A673 (cell line): Measurements from ENCODE around the gene TMEM150A.

ENCODE experiments used
- EZH2 ChIP-seq: fragments of 200-600 bp; sonication (generic); IDR thresholded peaks from 2 replicates; pipeline ENCODE4 v1.6.1; 2017; ENCODE audit warnings: borderline replicate concordance, low read depth, mild to moderate bottlenecking, mixed read lengths, antibody characterized with exemption, low read length; ENCODE audit not compliant: poor library complexity, severe bottlenecking
- TF ChIP-seq, protein P1 (sequence below): fragments of 300-800, 200-600 bp; sonication (generic); conservative IDR thresholded peaks from 2 replicates; pipeline ENCODE4 v1.5.1; 2017; ENCODE audit warnings: low read depth, mild to moderate bottlenecking, antibody characterized with exemption, low read length, moderate library complexity, mixed read lengths

DNA sequence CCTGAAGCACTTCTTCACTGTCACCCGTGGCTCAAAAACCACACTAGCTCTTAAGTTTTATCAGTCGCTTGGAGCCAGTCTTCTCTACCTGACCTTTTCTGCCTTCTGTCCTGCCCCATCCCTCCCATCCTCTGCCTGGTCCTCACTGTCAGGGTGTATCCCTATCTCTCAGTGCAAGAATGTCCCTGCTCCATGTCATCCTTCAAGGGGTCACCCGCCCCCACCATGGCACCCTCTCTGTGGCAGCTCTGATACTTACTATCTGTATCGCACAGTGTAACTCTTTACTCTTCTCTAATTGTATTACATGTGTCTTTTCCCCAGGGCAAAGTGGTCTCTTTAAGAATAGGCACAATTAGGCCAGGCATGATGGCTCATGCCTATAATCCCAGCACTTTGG is 13.9 kb downstream of the TMEM150A start:
- TF ChIP-seq, protein P1, sequence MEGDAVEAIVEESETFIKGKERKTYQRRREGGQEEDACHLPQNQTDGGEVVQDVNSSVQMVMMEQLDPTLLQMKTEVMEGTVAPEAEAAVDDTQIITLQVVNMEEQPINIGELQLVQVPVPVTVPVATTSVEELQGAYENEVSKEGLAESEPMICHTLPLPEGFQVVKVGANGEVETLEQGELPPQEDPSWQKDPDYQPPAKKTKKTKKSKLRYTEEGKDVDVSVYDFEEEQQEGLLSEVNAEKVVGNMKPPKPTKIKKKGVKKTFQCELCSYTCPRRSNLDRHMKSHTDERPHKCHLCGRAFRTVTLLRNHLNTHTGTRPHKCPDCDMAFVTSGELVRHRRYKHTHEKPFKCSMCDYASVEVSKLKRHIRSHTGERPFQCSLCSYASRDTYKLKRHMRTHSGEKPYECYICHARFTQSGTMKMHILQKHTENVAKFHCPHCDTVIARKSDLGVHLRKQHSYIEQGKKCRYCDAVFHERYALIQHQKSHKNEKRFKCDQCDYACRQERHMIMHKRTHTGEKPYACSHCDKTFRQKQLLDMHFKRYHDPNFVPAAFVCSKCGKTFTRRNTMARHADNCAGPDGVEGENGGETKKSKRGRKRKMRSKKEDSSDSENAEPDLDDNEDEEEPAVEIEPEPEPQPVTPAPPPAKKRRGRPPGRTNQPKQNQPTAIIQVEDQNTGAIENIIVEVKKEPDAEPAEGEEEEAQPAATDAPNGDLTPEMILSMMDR = no peak
- TF ChIP-seq EZH2 = no peak
